Esophagus muscularis mucosa (tissue), 4 donors: ENCODE results near the gene NHP2.

Experiments used
- CTCF ChIP-seq, 3 experiments: fragments of 200-600 bp in 2 of 3; fragments of 450-650 bp in 1 of 3; sonication (generic) in 2 of 3; IDR thresholded peaks; one replicate each; pipeline ENCODE4 v1.5.1; 2017 to 2019; ENCODE audit warnings: antibody characterized with exemption in 3 of 3, mild to moderate bottlenecking in 2 of 3, moderate library complexity in 1 of 3
- EP300 ChIP-seq: sonication (generic); formaldehyde crosslinking; IDR thresholded peaks from one replicate; pipeline ENCODE4 v1.6.1; 2017; ENCODE audit warnings: antibody characterized with exemption
- POLR2A ChIP-seq: fragments of 450-650 bp; IDR thresholded peaks from one replicate; pipeline ENCODE4 v1.6.1; 2017; ENCODE audit warnings: antibody characterized with exemption, moderate library complexity, mild to moderate bottlenecking, low read depth
- POLR2AphosphoS5 ChIP-seq, 2 donors: sonication (generic); formaldehyde crosslinking; IDR thresholded peaks; one replicate each; pipeline ENCODE4 v1.6.1; 2017; ENCODE audit warnings: antibody characterized with exemption in 2 of 2

DNA sequence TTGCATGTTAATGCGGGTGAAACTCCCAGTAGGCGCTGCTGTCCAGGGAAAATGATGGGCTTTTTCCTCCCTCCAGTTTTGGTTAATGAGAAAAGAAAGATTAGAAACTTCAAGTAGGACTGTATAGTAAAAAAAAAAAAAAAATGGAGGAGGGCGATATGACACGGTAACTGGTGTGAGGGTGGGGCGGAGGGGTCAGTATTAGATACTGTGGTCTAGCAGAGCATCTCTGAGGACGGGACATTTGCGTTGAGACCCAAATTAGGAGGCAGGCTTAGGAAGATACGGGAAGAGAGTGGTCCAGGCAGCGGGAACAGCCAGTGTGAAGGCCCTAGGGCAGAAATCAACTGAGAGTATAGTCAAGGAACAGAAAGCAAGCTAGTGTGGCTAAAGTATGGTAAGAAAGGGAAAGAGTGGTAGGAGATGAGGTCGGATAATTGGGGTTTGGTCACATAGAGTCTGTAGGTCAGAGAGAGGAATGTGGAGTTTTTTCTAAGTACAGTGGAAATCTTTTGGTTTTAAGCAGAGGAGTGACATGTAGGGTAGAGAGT, 22.2 kb downstream of the NHP2 start:
- no peak for TF ChIP-seq POLR2A
- no peak for TF ChIP-seq CTCF (IDR thresholded peaks at IDR 0.05)
- TF ChIP-seq POLR2AphosphoS5 (IDR thresholded peaks at IDR 0.05): no peak
- no peak for TF ChIP-seq EP300
